Activated naive CD8-positive, alpha-beta T cell treated with anti-CD3 and anti-CD28 coated beads for 36 hours (primary cell): ENCODE data around the gene ADAMTS9. TPM values are rescaled to one million over a fixed set of nuclear protein-coding genes. Genes with fewer than 3 reads are reported as not detected.

ENCODE experiments used
- DNase-seq: peaks from one replicate; pipeline ENCODE4 v3.0.0; 2021
- H3K27ac Mint-ChIP-seq: one replicate; pipeline ENCODE4 v1.8.0; 2022; ENCODE audit warnings: mild to moderate bottlenecking, moderate library complexity, mixed read lengths
- H3K27me3 Mint-ChIP-seq: one replicate; pipeline ENCODE4 v1.8.0; 2022; ENCODE audit warnings: mild to moderate bottlenecking, mixed read lengths
- H3K36me3 Mint-ChIP-seq: one replicate; pipeline ENCODE4 v1.8.0; 2021; ENCODE audit warnings: mild to moderate bottlenecking, mixed read lengths
- H3K4me1 Mint-ChIP-seq: one replicate; pipeline ENCODE4 v1.8.0; 2021; ENCODE audit warnings: mixed read lengths
- H3K4me3 Mint-ChIP-seq: one replicate; pipeline ENCODE4 v1.8.0; 2022; ENCODE audit warnings: mild to moderate bottlenecking, moderate library complexity, mixed read lengths
- H3K9me3 Mint-ChIP-seq: one replicate; pipeline ENCODE4 v1.8.0; 2022; ENCODE audit warnings: mixed read lengths
- total RNA-seq, 2 experiments: library from RNA; stranded (reverse); gene quantifications; one replicate each; pipeline ENCODE4 v1.2.3, GENCODE V29; 2021

The ADAMTS9 gene
- total RNA-seq, 2 experiments from 2014 or later = not detected

DNA sequence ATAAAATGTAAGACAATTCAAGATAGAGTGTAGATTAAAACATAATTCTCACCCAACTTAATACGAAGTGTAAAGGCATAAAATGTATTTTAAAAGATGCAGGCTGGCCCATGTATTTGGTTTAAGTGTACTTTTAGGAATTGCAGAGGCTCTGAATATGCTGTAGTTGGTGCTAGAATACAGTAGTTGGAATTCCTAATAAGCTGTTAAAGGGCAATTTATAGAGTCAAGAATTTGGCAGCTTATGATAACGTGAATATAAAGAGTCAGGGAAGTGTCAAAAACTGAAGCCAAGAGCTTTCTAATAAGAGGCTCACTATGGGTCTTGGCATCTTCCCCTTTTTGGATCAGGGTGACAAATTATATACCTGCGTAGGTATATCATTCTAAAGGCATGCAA, 36.5 kb downstream of the ADAMTS9 start:
- Mint-ChIP-seq H3K36me3 (no peaks in the 10 kb centered on the region), H3K9me3 (no peaks in the 10 kb centered on the region), H3K4me3 (no peak overlapping the region), H3K27ac (no peak overlapping the region), H3K27me3 (no peaks in the 10 kb centered on the region), H3K4me1 (no peaks in the 10 kb centered on the region)
- no peak for DNase-seq

GRCh38 chr3:64650715-64651114, 37.1 kb downstream of the ADAMTS9 start:
- DNase-seq = no peak
- H3K27me3 Mint-ChIP-seq = no peaks in the 10 kb centered on the region
- no peaks in the 10 kb centered on the region for H3K36me3 Mint-ChIP-seq
- H3K9me3 Mint-ChIP-seq = no peaks in the 10 kb centered on the region
- no peak overlapping the region for H3K4me3 Mint-ChIP-seq
- no peaks in the 10 kb centered on the region for H3K4me1 Mint-ChIP-seq
- H3K27ac Mint-ChIP-seq = no peak overlapping the region

GRCh38 chr3:64650096-64650622, 37.6 kb downstream of the ADAMTS9 start:
- no peaks in the 10 kb centered on the region for H3K9me3 Mint-ChIP-seq
- no peak overlapping the region for H3K4me3 Mint-ChIP-seq
- no peak for DNase-seq
- no peak overlapping the region for H3K27ac Mint-ChIP-seq
- H3K36me3 Mint-ChIP-seq = no peaks in the 10 kb centered on the region
- H3K4me1 Mint-ChIP-seq = no peaks in the 10 kb centered on the region
- H3K27me3 Mint-ChIP-seq = no peaks in the 10 kb centered on the region

GRCh38 chr3:64648927-64649906, 38.6 kb downstream of the ADAMTS9 start:
- H3K4me3 Mint-ChIP-seq = no peak overlapping the region
- H3K36me3 Mint-ChIP-seq = no peaks in the 10 kb centered on the region
- no peak for DNase-seq
- no peak overlapping the region for H3K27ac Mint-ChIP-seq
- no peaks in the 10 kb centered on the region for H3K9me3 Mint-ChIP-seq
- H3K4me1 Mint-ChIP-seq = no peaks in the 10 kb centered on the region
- no peaks in the 10 kb centered on the region for H3K27me3 Mint-ChIP-seq

DNA sequence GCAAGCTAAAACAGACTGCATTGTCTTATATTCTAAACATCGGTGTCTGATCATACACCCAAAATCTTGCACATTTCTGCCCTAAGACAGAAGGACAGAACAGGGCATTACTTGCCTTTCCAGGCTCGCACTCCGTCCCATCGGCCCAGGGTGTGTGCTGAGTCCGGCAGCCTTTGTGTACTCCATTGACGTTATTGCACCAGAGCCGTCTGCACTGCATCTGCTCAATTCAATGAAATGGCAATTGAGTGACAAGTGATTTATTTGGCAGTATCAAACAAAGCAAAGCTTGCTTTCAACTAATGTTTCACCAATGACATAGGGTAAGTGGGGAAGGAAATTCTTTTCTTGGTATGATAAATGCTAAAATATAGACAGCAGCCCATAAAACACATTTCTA, 40.0 kb downstream of the ADAMTS9 start:
- Mint-ChIP-seq H3K27me3 (no peaks in the 10 kb centered on the region), H3K27ac (no peak overlapping the region), H3K36me3 (no peaks in the 10 kb centered on the region), H3K9me3 (no peaks in the 10 kb centered on the region), H3K4me3 (no peak overlapping the region), H3K4me1 (no peaks in the 10 kb centered on the region)
- no peak for DNase-seq

DNA sequence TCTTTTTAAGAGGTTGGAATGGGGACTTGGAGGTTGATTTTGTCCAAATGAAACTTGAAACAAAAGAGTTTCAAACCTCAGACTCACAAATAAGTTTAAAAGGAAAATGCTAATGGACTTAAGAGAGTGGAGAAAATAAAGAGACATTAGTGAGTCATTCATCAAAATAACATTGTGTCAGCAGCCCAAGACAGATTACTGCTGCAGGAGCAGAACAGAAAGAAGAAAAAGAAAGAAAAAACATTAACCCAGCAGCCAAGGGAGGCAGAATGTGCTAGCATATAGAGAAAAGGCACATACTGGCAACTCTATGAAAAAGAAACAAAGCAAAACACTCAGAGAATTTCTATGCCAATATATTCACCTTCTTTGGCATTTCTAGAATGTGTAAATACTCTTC, 42.6 kb downstream of the ADAMTS9 start:
- no peaks in the 10 kb centered on the region for H3K36me3 Mint-ChIP-seq
- no peaks in the 10 kb centered on the region for H3K27me3 Mint-ChIP-seq
- no peak for DNase-seq
- no peak overlapping the region for H3K4me3 Mint-ChIP-seq
- no peak overlapping the region for H3K27ac Mint-ChIP-seq
- no peaks in the 10 kb centered on the region for H3K9me3 Mint-ChIP-seq
- H3K4me1 Mint-ChIP-seq = no peaks in the 10 kb centered on the region

DNA sequence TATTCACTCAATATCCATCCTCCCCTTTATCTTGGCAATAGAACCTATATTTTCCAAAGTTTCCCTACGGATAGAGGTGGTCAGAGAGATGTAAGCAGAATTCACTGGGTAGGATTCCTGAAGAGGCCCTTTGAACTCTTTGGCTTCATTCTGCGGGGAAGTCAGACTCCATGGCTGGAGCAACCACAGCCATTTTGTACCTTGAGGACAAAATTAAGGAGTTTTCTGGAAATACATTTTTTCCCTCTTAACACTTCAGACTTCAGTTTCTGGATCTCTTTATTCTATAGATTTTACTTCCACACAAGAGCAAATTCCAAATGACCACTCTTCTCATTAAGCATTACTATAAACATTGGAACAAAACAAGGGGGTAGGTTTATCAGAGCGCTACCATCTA, 43.3 kb downstream of the ADAMTS9 start:
- no peaks in the 10 kb centered on the region for H3K27me3 Mint-ChIP-seq
- H3K4me3 Mint-ChIP-seq = no peak overlapping the region
- H3K9me3 Mint-ChIP-seq = no peaks in the 10 kb centered on the region
- H3K36me3 Mint-ChIP-seq = no peaks in the 10 kb centered on the region
- DNase-seq = no peak
- no peaks in the 10 kb centered on the region for H3K4me1 Mint-ChIP-seq
- H3K27ac Mint-ChIP-seq = no peak overlapping the region

DNA sequence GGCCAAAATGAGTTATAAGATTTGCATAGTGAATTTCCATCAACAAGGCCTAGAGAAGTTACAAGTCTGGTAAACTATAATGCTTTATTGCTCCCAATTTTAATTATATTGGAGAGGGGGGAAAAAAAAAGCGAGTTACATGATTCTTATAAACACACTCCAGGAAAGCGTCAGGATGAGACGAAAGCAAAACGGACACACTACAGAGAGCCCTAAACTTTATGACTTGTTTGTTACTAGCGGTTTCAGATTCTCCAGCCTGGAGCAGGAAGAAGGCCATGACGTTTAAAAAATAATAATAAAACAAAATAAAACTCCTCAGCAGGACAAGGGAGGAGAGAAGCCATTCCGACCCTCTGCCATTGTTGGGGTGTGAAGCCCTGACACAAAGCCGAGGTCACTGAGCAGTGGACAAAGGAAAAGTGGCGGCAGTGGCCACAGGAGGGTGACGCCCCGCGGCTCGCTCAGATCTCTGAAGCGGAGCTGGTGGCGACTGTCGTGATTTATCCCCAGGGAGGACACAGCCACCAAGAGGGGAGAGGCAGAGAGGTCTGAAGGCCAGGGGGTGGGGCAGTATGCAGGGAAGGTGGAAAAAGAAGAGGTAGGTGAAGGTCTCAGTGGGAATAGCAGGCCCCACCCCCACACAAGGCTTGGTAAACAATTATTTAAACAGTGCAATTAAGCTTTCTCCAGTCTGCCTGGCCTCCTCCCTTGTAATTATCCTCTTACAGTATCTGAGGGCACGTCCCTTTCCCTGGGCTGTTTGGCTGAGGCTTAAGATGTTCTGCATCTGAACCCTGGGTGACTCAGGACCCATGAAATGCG, 45.3 kb downstream of the ADAMTS9 start:
- DNase-seq = no peak
- Mint-ChIP-seq H3K36me3 (no peaks in the 10 kb centered on the region), H3K27ac (no peak overlapping the region), H3K4me1 (no peaks in the 10 kb centered on the region), H3K27me3 (no peaks in the 10 kb centered on the region), H3K9me3 (no peaks in the 10 kb centered on the region), H3K4me3 (no peak overlapping the region)

DNA sequence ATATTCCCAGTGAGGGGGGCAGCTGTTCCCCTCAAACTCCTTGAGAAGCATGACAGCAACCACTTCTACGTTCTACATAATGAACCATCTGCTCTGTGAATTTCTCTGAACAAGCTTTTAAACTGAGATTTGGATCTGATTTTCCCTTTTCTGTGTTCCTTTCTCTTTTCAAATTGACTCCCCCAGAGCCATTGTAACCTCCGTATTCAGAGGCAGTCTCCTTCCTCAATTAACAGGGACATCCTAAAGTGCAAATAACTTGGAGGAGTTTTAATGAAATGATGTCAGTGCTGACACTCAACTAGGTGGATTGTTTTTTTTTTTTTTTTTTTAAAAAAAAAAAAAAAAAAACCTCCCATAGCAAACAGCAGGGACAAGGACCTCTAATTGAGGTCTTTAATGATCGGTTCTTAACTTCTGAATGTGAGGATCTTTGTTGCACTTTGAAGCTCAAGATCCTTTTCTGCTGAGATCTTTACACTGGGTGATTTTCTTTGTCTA, 48.8 kb downstream of the ADAMTS9 start:
- no peak for DNase-seq
- Mint-ChIP-seq H3K4me1 (no peaks in the 10 kb centered on the region), H3K9me3 (no peaks in the 10 kb centered on the region), H3K27ac (no peak overlapping the region), H3K4me3 (no peak overlapping the region), H3K27me3 (no peaks in the 10 kb centered on the region), H3K36me3 (no peaks in the 10 kb centered on the region)

- Mint-ChIP-seq H3K36me3 (no peaks in the 10 kb centered on the region), H3K9me3 (no peaks in the 10 kb centered on the region), H3K27me3 (no peaks in the 10 kb centered on the region), H3K4me3 (no peak overlapping the region), H3K27ac (no peak overlapping the region), H3K4me1 (no peaks in the 10 kb centered on the region)
- DNase-seq = no peak
Measured at GRCh38 chr3:64638511-64638910, 49.3 kb downstream of the ADAMTS9 start.

GRCh38 chr3:64634417-64634816, 53.4 kb downstream of the ADAMTS9 start:
- no peak overlapping the region for H3K4me3 Mint-ChIP-seq
- H3K9me3 Mint-ChIP-seq = no peaks in the 10 kb centered on the region
- no peaks in the 10 kb centered on the region for H3K27me3 Mint-ChIP-seq
- no peaks in the 10 kb centered on the region for H3K4me1 Mint-ChIP-seq
- no peaks in the 10 kb centered on the region for H3K36me3 Mint-ChIP-seq
- no peak overlapping the region for H3K27ac Mint-ChIP-seq
- no peak for DNase-seq

GRCh38 chr3:64631951-64632350, 55.8 kb downstream of the ADAMTS9 start:
- Mint-ChIP-seq H3K4me3 (no peak overlapping the region), H3K27ac (no peak overlapping the region), H3K36me3 (no peaks in the 10 kb centered on the region), H3K27me3 (no peaks in the 10 kb centered on the region), H3K4me1 (no peaks in the 10 kb centered on the region), H3K9me3 (no peaks in the 10 kb centered on the region)
- no peak for DNase-seq

GRCh38 chr3:64627471-64628321, 60.1 kb downstream of the ADAMTS9 start:
- Mint-ChIP-seq H3K36me3 (no peaks in the 10 kb centered on the region), H3K27me3 (no peaks in the 10 kb centered on the region), H3K4me3 (no peak overlapping the region), H3K27ac (no peak overlapping the region), H3K4me1 (no peaks in the 10 kb centered on the region), H3K9me3 (no peaks in the 10 kb centered on the region)
- DNase-seq = no peak

DNA sequence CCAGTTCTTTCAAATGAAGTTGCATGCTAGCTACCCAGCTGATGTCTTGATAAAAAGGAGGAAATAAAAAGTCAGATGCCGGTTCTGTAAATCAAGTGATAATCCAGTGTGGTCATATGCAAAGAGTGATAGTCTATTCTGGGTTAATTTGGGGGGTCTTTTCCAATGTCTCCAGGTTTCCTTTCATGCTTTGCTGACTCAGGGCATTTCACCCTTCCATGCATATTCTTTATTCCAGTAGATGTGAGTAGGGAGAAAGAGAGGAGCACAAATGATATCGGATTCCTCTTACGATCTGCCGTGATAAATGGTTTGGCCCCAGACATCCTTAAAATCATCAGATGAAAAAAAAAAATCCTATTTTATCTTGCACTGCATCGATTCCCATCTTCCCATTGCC, 60.8 kb downstream of the ADAMTS9 start:
- Mint-ChIP-seq H3K27me3 (no peaks in the 10 kb centered on the region), H3K9me3 (no peaks in the 10 kb centered on the region), H3K4me3 (no peak overlapping the region), H3K36me3 (no peaks in the 10 kb centered on the region), H3K4me1 (no peaks in the 10 kb centered on the region), H3K27ac (no peak overlapping the region)
- no peak for DNase-seq
